ENCODE data around the gene FECH.
"Not testable (repeated sequence)": the region's sequence is repeated elsewhere in the genome, so short reads cannot be mapped to it uniquely, and the experiment has no call there.

FECH gene

GRCh38 chr18:57523171-57523956 lies 63.1 kb downstream of the FECH start:
- DNase-seq, result peak; percentile 20

DNA sequence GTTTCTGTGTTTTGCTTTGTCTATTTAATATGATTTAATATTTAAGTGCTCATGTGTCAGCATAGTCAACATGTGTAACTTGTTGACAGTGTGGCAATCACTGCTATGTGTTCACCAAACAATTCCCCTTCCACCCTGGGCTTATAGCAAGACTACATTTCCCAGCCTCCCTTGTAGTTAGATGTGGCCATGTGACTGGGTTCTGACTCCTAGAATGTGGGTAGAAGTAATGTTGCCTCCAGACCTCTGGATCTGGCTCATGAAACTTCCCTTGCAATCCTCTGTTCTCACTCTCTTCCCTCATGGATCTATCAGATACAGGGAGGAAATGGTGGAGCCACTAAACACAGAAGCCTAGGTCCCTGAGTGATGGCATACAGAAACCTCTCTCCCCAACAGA lies 64.2 kb downstream of the FECH start:
- not testable (repeated sequence) for DNase-seq

DNA sequence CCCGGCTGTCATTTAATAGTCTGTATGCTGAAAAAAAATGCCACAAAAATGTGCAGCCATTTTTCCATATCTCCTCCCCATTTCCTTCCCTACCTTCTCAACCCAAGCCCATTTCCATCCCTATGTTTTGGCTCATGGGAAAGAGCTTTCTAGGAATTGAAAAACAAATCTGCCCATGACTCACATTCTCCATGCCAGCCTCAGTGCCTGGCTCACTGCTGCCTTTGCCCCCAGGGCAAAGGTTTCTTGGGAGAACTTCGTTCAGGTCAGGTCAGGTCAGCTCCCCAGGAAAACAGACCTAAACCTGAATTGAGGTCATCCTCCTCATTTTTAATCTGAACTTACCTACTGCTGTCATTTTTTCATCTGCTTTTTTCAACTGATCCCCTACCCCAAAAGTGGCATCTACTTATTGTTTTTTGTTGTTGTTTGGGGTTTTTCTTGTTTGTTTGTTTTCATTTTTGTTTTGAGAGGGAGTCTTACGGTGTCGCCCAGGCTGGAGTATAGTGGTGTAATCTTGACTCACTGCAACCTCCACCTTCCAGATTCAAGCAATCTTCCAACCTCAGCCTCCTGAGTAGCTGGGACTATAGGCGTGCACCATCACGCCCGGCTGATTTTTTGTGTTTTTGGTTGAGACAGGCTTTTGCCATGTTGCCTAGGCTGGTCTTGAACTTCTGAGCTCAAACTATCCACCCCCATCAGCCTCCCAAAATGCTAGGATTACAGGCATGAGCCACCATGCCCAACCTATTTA lies 66.7 kb downstream of the FECH start:
- DNase-seq, result no peak

GRCh38 chr18:57518533-57518932 lies 68.0 kb downstream of the FECH start:
- no peak for DNase-seq

- no peak for DNase-seq
These were observed 70.4 kb downstream of the FECH start for GRCh38 chr18:57516056-57516455.

DNA sequence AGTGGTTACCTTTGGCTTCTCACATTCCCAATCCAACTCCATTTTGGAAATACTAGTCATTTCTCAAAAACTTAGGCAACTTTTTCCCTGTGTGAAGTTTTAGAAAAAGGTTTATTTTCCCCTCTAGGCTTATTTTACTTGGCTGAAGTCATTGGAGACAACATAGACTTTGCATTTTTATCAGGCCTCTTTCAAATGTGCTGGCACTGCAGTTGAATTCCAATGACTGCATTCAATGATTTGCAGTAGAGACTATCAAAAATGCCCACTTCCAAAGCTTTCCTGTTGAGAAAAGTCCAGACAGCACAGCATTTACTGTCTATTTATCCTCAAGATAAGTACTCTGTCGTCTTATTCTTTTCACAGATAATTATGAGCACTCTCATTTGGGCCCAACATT lies 81.3 kb downstream of the FECH start:
- no peak for DNase-seq

DNA sequence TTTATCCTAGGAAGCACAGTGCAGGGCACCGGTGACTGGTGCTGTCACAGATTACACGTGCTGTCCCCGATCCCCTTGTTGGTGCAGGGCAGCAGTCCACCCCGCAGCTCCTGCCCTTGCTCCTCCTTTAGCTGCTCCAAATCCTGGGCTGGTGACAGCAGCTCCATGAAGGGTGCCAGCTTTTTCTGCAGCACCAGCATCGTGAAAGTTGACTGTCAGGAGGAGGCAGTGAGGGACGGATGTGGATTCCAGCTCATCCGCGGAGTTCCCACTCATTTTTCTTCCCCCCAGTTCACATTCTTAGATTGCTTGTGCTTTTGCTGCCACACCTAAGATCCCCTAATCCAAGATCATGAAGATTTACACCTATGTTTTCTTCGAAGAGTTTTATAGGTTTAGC lies 83.9 kb downstream of the FECH start:
- no peak for DNase-seq

GRCh38 chr18:57498682-57499256 lies 87.7 kb downstream of the FECH start:
- DNase-seq, result no peak
